RPMI7951 (cell line): ENCODE measurements around the gene HNRNPU. TPM values are rescaled to one million over a fixed set of nuclear protein-coding genes. Genes with fewer than 3 reads are reported as not detected.
A peak's percentile ranks its signal among the peaks of the same experiment; 100 is the strongest.
"Not testable (repeated sequence)": the region's sequence is repeated elsewhere in the genome, so short reads cannot be mapped to it uniquely, and the experiment has no call there.

Experiments
- DNase-seq: peaks from one replicate; pipeline ENCODE4 v3.0.0-alpha.2; 2012; ENCODE audit warnings: low read depth
- total RNA-seq: library from RNA; depleted of rRNA; stranded (reverse); fragments of >200 nt; shearing (Covaris generic); gene quantifications from 2 replicates; pipeline ENCODE4 v1.2.3, GENCODE V29; 2014

The HNRNPU gene
- total RNA-seq, 1 experiment from 2014 or later: 226 TPM

- no peak for DNase-seq
These were observed 24.0 kb downstream of the HNRNPU start for GRCh38 chr1:244840219-244840794.

GRCh38 chr1:244839656-244840055 is 24.7 kb downstream of the HNRNPU start:
- peak; percentile 53 for DNase-seq

GRCh38 chr1:244837597-244838258 is 26.6 kb downstream of the HNRNPU start:
- no peak for DNase-seq

- no peak for DNase-seq
These were observed 27.8 kb downstream of the HNRNPU start for GRCh38 chr1:244836584-244836983.

GRCh38 chr1:244836135-244836521 is 28.2 kb downstream of the HNRNPU start:
- DNase-seq: peak; percentile 35

GRCh38 chr1:244835276-244836134 is 28.8 kb downstream of the HNRNPU start, which contains the start of gene COX20:
TSS of gene COX20 (plus strand) at chr1:244835658. CDS start at chr1:244835715, 57 bp downstream.
- DNase-seq: peak; percentile 92

- DNase-seq: peak; percentile 95
These were observed 29.6 kb downstream of the HNRNPU start for GRCh38 chr1:244834543-244835275.

DNA sequence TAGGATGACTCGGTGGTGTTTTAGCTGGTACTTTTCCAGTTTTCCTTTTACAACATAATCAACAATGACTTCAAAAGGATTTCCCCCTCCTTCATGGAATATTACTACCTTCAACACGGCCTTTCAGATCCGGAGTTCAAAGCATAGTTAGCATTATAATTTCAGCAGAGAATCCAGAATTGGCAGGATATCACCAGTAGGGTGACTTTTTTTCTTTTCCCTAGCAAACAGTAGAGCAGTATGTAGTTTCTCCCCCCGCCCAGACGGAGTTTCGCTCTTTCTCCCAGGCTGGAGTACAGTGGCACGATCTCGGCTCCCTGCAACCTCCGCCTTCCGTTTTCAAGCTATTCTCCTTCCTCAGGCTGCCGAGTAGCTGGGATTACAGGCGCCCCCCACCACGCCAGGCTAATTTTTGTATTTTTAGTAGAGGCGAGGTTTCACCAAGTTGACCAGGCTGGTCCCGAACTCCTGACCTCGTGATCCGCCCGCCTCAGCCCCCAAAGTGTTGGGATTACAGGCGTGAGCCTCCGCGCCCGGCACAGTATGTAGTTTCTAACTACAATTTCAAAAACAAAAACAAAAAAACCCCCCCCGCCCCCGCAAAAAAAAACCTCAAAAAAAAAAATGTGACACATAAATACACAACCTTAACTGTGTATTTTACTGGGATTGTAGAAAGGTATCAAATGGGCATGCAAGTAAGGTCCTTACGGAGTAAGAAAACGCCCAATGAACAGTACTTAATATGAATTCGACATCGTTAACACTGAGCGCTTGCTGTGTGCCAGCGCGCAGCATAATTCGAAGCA is 30.4 kb downstream of the HNRNPU start:
- DNase-seq: peak; percentile 84

GRCh38 chr1:244833260-244833659 is 31.1 kb downstream of the HNRNPU start:
- DNase-seq: not testable (repeated sequence)

DNA sequence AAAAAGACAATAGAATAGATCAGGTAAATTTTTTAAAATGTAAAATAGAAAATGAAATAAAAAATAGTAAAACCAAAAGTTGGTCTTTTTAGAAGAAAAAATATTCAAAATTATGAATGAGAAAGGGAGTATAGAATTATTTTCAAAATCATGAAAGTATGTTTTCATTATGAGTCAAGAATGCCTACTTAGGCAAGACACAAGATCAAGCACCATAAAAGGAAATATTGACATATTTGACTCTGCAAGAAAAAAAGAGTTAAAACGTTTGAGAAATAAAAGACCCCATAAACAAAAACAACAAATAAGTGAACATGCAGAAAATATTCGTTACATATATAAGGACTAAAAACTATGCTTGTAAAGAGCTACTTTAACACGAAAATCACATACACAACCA is 33.7 kb downstream of the HNRNPU start:
- no peak for DNase-seq

DNA sequence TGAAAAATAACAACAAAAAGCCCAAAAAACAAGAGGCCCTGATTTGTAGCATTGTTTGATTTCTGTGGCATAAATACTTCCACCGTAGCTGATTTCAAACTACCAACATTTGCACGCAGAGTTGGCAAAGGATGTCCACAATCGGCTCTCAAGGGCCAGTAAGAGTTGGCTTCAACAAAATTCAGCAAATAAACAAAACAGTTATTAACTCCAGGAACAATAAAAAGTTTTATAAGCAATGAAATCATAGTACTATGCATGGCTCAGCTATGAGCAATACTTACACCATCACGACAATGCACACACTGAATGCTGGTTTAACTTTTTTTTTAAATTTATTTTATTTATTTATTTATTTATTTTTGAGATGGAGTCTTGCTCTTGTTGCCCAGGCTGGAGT is 37.6 kb downstream of the HNRNPU start:
- no peak for DNase-seq

DNA sequence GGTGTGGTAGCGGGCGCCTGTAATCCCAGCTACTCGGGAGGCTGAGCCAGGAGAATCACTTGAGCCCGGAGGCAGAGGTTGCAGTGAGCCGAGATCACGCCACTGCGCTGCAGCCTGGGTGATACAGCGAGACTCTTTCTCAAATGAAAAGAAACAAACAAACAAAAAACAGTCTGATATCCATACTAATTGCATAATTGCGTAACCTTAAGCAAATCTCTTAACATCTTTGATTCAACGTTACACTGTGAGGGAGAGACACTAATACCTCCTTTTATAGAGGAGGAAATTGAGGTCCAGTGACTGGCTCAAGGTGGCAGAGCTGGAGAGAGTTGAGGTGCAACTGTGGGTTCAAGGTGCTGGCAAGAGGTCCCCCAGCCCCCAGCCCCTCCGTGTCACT is 41.5 kb downstream of the HNRNPU start:
- no peak for DNase-seq

DNA sequence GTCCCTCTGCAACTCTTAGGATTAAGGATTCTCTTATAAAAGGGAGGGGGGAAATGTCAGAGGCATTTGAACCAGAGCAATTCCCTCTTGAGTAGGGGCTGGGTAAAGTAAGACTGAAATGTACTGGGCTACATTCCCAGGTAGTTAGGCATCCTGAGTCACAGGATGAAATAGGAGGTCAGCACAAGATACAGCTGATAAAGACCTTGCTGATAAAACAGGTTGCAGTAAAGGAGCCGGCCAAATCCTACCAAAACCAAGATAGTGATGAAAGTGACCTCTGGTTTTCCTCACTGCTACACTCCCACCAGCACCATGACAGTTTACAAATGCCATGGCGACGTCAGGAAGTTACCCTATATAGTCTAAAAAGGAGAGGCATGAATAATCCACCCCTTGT is 43.2 kb downstream of the HNRNPU start:
- no peak for DNase-seq

DNA sequence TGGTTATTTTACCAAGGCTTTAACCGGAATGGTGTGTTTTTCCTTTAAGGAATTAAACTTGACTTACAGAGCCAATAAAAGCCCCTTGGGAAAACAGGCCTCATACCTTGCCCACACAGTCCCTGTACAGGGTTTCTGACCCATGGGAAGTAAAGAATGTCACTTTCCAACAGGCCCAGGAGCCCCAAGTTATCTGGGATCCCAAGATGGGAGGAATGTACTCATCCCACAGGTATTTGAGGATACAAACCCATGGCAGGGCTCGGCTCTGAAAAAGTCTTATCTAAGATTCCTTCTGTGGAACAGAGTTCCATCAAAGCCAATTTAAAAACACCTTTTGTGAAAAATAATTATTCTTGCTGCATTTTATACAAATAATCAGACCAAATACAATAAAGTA is 44.2 kb downstream of the HNRNPU start:
- DNase-seq: no peak

GRCh38 chr1:244817415-244817894 is 46.9 kb downstream of the HNRNPU start:
- DNase-seq: no peak

DNA sequence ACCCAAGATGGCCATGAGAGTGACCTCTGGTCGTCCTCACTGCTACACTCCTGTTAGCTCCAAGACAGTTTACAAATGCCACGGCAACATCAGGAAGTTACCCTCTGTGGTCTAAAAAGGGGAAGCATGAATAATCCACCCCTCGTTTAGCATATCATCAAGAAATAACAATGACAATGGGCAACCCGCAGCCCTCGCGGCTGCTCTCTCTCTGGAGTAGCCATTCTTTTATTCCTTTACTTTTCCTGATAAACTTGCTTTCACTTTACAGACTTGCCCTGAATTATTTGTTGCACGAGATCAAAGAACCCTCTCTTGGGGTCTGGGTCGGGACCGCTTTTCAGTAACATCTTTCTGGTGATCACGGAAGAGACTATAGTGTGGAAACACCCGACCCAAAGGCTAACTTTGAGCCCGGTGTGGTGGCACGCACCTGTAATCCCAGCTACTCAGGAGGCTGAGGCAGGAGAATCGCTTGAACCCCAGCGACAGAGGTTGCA is 48.7 kb downstream of the HNRNPU start:
- no peak for DNase-seq

DNA sequence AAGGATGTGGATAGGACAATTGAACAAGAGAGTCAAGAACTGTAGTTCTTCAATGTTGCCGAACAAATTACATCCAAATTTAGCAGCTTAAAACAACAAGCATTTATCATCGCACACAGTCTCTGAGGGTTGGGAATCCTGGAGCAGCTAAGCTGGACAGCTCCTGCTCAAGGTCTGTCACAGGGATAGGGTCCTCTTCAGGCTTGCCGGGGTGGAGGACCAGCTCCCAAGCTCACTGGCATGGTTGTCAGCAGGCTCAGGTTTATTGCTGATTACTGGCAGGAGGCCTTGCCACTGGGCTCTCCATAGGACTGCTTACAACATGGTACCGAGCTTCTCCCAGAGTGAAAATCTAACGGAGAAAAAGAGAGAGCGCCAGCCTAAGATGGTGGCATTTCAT is 51.0 kb downstream of the HNRNPU start:
- DNase-seq: no peak

DNA sequence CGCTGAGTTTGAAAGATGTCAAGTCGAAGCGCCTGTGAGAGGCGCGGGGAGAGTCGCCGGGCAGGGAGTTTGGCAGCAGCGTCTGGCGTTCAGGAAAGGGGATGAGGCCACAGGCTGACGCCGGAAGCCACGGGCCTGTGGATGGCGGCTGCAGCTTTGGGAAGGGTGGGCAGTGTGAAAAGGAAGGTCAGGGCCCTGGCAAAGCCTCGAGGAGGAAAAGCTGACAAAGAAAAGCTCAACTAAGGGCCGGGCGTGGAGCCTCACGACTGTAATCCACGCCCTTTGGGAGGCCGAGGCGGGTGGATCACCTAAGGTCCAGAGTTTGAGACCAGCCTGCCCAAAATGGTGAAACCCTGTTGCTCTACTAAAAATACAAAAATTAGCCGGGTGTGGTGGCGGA is 54.1 kb downstream of the HNRNPU start:
- DNase-seq: no peak

DNA sequence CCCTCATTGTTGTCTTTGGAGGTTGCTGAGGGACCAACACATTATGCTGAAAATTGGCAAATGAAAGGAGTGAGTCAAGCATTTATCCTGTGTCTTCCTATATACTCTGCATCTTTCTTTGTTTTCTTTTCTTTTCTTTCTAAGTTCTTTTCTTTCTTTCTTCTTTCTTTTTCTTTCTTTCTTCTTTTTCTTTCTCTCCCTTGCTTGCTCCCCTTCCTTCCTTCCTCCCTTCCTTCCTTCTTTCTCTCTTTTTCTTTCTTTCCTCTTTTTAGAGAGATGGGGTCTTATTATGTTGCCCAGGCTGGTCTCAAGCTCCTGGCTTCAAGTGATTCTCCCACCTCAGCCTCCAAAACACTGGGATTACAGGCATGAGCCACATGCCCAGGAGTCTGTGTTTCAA is 57.2 kb downstream of the HNRNPU start:
- no peak for DNase-seq

DNA sequence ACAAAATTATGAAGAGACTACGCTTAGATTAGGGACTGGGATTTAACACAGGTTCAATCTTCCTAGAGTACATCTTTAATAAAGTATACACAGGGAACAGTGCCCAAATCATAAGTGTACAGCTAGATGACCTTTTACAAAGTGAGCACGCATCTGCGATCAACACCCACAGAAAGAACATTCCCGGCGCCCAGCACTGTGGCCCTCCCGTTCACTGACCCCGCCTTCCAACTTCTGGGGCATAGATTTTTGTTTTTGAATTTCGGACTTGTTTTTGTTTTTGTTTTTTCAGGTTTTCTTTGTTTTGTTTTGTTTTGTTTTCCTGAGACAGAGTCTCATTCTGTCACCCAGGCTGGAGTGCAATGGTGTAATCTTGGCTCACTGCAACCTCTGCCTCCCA is 59.5 kb downstream of the HNRNPU start:
- no peak for DNase-seq
